Neural cell (in vitro differentiated cells): ENCODE measurements around the gene IGF2BP3.

ENCODE experiments used
- CTCF ChIP-seq: fragments of 450-650 bp; IDR thresholded peaks from 2 replicates; pipeline ENCODE4 v1.5.1; 2014; ENCODE audit warnings: antibody characterized with exemption, mild to moderate bottlenecking, moderate library complexity; ENCODE audit not compliant: poor library complexity, severe bottlenecking
- EP300 ChIP-seq: fragments of 450-650 bp; conservative IDR thresholded peaks from 2 replicates; pipeline ENCODE4 v1.6.1; 2014; ENCODE audit warnings: antibody characterized with exemption, mild to moderate bottlenecking, moderate library complexity; ENCODE audit not compliant: poor library complexity, severe bottlenecking
- EZH2 ChIP-seq: fragments of 200-600, 300-800 bp; shearing (Covaris generic), sonication (generic); IDR thresholded peaks from 2 replicates; pipeline ENCODE4 v1.6.1; 2014; ENCODE audit warnings: antibody characterized with exemption, low read length, borderline replicate concordance, mild to moderate bottlenecking; ENCODE audit not compliant: insufficient read depth, poor library complexity, severe bottlenecking
- POLR2AphosphoS5 ChIP-seq: IDR thresholded peaks from 2 replicates; pipeline ENCODE4 v1.6.1; 2012
- RAD21 ChIP-seq: fragments of 450-650 bp; conservative IDR thresholded peaks from 2 replicates; pipeline ENCODE4 v1.6.1; 2014; ENCODE audit warnings: antibody characterized with exemption, mild to moderate bottlenecking, moderate library complexity
- REST ChIP-seq: IDR thresholded peaks from 2 replicates; pipeline ENCODE4 v1.6.1; 2012; ENCODE audit warnings: borderline replicate concordance
- TAF1 ChIP-seq: IDR thresholded peaks from 2 replicates; pipeline ENCODE4 v1.6.1; 2012; ENCODE audit warnings: low read depth

DNA sequence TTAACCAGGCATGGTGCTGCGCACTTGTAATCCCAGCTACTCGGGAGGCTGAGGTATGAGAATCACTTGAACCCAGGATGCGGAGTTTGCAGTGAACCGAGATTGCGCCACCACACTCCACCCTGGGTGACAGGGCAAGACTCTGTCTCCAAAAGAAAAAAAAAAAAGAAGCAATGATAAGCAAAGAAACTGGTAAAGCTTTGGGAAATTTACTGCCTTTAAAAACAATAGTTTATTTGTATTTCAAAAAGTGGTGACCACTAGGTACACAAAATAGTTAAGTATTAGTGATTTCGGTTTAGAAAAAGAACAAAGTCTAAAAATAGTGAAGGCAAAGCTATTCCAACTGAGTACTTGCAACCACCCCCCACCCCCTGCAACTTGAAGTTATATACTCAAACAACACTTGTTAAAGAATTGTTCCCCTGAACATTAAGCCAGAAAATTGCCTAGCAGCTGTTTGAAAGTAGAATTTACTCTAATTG, 133.4 kb downstream of the IGF2BP3 start:
- TF ChIP-seq CTCF (no peak), POLR2AphosphoS5 (no peak), TAF1 (no peak), EP300 (no peak), EZH2 (no peak), RAD21 (no peak), REST (no peak)
